Measurements from ENCODE around the gene KDM8. TPM values are rescaled to one million over a fixed set of nuclear protein-coding genes. Genes with fewer than 3 reads are reported as not detected.

KDM8 gene
- total and polyA plus RNA-seq, 4 experiments from 2014 or later: 4.8 to 31.0 (median 18.4) TPM

DNA sequence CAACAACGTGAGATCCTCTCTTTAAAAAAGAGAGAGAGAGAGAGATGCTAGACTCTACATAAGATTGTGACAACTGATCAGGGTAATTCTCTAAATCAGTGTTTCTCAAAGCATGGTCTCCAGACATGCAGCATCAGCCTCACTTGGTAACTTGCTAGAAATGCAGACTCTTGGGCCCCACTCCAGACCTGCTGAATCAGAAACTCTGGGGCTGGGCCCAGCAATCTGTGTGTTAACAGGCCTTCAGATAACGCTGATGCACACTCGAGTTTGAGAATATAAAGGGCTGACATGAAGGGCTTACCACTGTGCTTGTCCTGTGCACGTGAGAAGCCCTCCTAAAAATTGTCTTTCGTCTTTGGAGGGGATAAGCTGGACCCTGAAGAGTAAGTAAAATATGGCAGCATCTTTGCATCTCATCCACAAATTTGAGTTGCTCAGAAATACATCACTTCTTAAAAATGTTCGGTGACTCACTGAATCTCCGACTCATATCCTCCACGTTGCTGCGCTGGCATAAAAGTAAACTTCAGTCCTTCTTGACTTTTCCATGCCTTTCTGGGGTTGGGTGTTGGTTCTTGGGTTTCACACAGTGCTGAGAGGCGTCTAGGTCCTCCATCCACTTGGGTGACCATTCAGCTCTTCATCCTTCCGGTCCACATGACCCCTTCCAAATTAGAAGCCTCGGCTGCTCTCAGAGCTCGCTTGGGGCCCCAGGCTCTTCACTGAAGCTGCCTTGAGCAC lies 26.1 kb upstream of the KDM8 start:
- H3K9me3 ChIP-seq (ENCODE audit: control insufficient read depth in 1 of 2, low read length in 2 of 2): no peaks in the 10 kb centered on the region
- peaks cover 0 to 3% (median 0%) of the 10 kb centered on the region in 8 donors for H3K9me3 Mint-ChIP-seq
- no peaks in the 10 kb centered on the region for H3K27me3 Mint-ChIP-seq
- no peak overlapping the region for H3K27ac ChIP-seq (ENCODE audit: low read depth, low read length)
- H3K36me3 Mint-ChIP-seq: no peaks in the 10 kb centered on the region
- no peak overlapping the region for H3K4me3 ChIP-seq (ENCODE audit: low read length in 2 of 2)
- H3K27ac Mint-ChIP-seq: peak overlapping the region in 6 of 7 donors; percentile 19 to 90 (median 64)
- intact Hi-C loops (cut with micrococcal nuclease): no loop called here
- CTCF ChIA-PET (ENCODE audit: partially characterized antibody): interaction anchor here (1.5 to 23.4 kb wide), 10 partner anchors 7 to 276 kb away, joined by 5 to 415 read pairs (median 56); partner anchors contain the start of genes IL21R and KDM8
- peaks cover 37 to 65% (median 50%) of the 10 kb centered on the region in 4 donors for H3K4me1 Mint-ChIP-seq
- no peaks in the 10 kb centered on the region for H3K36me3 ChIP-seq (ENCODE audit: insufficient read depth, low read length)
- DNase-seq: no peak
- no peaks in the 10 kb centered on the region for H3K27me3 ChIP-seq (ENCODE audit: insufficient read depth, low read length)
- POLR2A ChIA-PET (ENCODE audit: partially characterized antibody): interaction anchor here (1.5 to 7.2 kb wide), 3 partner anchors 19 to 225 kb away, joined by 3 to 107 read pairs (median 95); partner anchors contain the start of gene IL21R
- no peak overlapping the region for H3K4me3 Mint-ChIP-seq
- peaks cover 49% of the 10 kb centered on the region for H3K4me1 ChIP-seq (ENCODE audit: insufficient read depth, low read length)

DNA sequence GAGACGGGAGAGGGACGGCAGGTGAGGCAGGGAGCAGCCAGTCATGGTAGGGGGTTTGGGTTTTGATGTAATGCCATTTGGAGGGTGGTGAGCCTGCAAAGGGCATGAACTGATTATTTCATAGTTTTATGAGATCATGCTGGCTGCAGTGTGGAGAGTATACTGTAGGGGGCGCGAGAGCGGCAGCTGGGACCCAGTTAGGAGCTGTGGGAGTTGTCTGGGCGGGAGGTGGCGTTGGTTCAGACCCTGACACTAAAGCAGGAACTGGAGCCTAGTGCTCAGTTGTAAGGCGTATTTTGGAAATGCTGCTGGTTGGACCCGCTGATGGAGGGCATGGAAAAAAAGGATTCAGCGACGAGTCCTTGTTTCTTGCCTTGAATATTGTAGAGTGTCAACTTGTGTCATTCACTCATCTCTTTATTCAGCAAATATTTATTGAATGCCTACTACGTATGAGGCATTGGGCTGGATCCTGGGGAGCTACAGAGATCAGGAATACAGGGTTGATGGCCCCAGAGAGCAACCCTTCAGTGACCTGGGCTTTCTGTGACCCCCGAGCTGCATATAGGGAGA lies 23.7 kb upstream of the KDM8 start:
- H3K27ac Mint-ChIP-seq: peak overlapping the region; percentile 1 to 93 (median 85)
- H3K27me3 Mint-ChIP-seq: no peaks in the 10 kb centered on the region
- POLR2A ChIA-PET (ENCODE audit: partially characterized antibody): interaction anchor here (0.7 to 7.2 kb wide), 20 partner anchors 10 to 283 kb away, joined by 3 to 107 read pairs (median 4); partner anchors contain the start of gene KDM8
- Histone ChIP-seq H3K27ac (ENCODE audit: low read depth, low read length) (no peak overlapping the region), H3K27me3 (ENCODE audit: insufficient read depth, low read length) (no peaks in the 10 kb centered on the region), H3K36me3 (ENCODE audit: insufficient read depth, low read length) (no peaks in the 10 kb centered on the region), H3K4me3 (ENCODE audit: low read length in 2 of 2) (no peak overlapping the region), H3K9me3 (ENCODE audit: control insufficient read depth in 1 of 2, low read length in 2 of 2) (no peaks in the 10 kb centered on the region), H3K4me1 (ENCODE audit: insufficient read depth, low read length) (peaks cover 25% of the 10 kb centered on the region)
- H3K36me3 Mint-ChIP-seq: no peaks in the 10 kb centered on the region
- CTCF ChIA-PET (ENCODE audit: partially characterized antibody): interaction anchor here (0.7 to 23.4 kb wide), 43 partner anchors 9 to 283 kb away, joined by 3 to 415 read pairs (median 8); partner anchors contain the start of genes KDM8 and NSMCE1
- H3K4me1 Mint-ChIP-seq: peaks cover 21 to 46% (median 31%) of the 10 kb centered on the region in 4 donors
- peak overlapping the region in 3 of 8 donors; percentile 0 to 64 (median 22) for H3K4me3 Mint-ChIP-seq
- DNase-seq: peak; percentile 81 to 86 (median 85)
- intact Hi-C loops (cut with micrococcal nuclease): loop anchor here (1.0 kb wide), 6 partner anchors 17 to 278 kb away; no protein-coding TSS in a partner anchor
- peaks cover 0 to 3% (median 0%) of the 10 kb centered on the region in 8 donors for H3K9me3 Mint-ChIP-seq

DNA sequence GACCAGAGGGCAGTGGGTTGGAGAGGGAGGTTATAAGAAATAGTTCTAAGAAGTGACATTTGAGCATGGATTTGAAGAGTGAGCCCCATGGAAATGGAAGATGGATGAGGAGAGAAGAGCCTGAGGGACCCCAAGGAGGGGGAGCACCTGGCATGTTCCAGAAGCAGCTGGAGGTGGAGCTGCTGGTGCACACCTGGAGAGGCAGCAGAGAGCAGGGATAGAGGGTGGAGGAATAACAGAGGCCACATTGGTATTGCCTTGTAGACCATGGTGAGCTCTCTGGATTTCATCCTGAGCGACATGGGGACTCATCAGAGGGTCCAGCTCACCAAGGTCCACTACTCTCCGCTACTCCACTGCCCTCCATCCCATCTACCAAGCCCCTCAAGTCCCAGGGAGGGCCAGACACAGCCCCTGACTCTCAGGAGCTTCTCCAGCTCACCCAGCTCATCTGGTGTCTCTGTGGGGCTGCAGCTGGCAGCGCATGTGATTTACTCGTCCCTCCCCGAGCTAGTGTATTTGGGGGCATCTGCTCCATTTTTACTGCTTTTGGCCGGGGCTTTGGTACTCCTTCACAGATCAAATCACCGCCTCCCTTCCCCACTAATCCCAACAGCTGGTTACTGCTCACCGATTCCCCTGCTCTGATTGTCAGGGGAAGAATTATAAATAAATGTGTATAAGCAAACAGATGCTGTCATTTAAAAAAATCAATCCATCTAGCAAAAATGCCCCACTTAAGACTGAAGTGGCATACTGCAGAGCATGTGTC lies 22.1 kb upstream of the KDM8 start:
- Mint-ChIP-seq H3K27ac (peak overlapping the region in 1 of 7 donors; percentile 53), H3K4me1 (peaks cover 14 to 37% (median 21%) of the 10 kb centered on the region in 4 donors), H3K4me3 (no peak overlapping the region)

DNA sequence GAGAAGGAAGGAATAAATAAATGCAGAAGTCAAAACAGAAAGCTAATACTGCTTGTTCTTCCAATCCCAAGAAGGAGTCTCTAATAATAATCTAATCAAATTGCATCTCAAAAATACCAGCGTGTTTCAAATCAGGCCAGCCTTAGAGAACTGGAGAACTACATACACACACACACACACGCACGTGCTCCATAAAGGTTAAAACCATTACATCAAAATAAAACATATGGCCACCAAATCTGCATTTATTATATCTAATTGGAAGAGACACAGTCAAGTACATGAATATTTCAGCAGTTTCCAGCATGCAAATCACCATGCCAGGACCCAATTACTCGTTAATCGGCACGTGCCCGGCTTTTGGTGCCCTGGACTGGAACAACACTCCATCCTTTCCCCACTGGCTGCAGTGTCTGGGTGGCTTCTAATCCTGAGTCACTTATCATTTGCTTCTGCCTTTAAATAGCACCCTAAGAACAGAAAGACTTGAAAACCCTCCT lies 20.4 kb upstream of the KDM8 start:
- Mint-ChIP-seq H3K9me3 (peaks cover 0 to 3% (median 0%) of the 10 kb centered on the region in 8 donors), H3K4me1 (peaks cover 14 to 27% (median 21%) of the 10 kb centered on the region in 4 donors), H3K27me3 (no peaks in the 10 kb centered on the region), H3K36me3 (no peaks in the 10 kb centered on the region), H3K4me3 (no peak overlapping the region), H3K27ac (no peak overlapping the region)
- no peak overlapping the region for H3K27ac ChIP-seq (ENCODE audit: low read depth, low read length)
- intact Hi-C loops (cut with micrococcal nuclease): no loop called here
- H3K36me3 ChIP-seq (ENCODE audit: insufficient read depth, low read length): no peaks in the 10 kb centered on the region
- peaks cover 20% of the 10 kb centered on the region for H3K4me1 ChIP-seq (ENCODE audit: insufficient read depth, low read length)
- ChIA-PET CTCF (ENCODE audit: partially characterized antibody) (interaction anchor here (1.3 to 23.4 kb wide), 3 partner anchors 12 to 29 kb away, joined by 3 to 415 read pairs (median 4); no protein-coding TSS in a partner anchor), POLR2A (ENCODE audit: partially characterized antibody) (interaction anchor here (1.4 to 7.2 kb wide), 2 partner anchors 9 to 14 kb away, joined by 3 to 95 read pairs; no protein-coding TSS in a partner anchor)
- H3K9me3 ChIP-seq (ENCODE audit: control insufficient read depth in 1 of 2, low read length in 2 of 2): no peaks in the 10 kb centered on the region
- no peak overlapping the region for H3K4me3 ChIP-seq (ENCODE audit: low read length in 2 of 2)
- DNase-seq: no peak
- H3K27me3 ChIP-seq (ENCODE audit: insufficient read depth, low read length): no peaks in the 10 kb centered on the region

More for the DNA sequence above, 22.1 kb upstream of the KDM8 start:
- Mint-ChIP-seq H3K27me3 (no peaks in the 10 kb centered on the region), H3K9me3 (peaks cover 0 to 3% (median 0%) of the 10 kb centered on the region in 8 donors), H3K36me3 (no peaks in the 10 kb centered on the region)
- no peak for DNase-seq
- H3K36me3 ChIP-seq (ENCODE audit: insufficient read depth, low read length): no peaks in the 10 kb centered on the region
- H3K27me3 ChIP-seq (ENCODE audit: insufficient read depth, low read length): no peaks in the 10 kb centered on the region
- POLR2A ChIA-PET (ENCODE audit: partially characterized antibody): interaction anchor here (1.4 to 7.2 kb wide), 6 partner anchors 7 to 187 kb away, joined by 3 to 107 read pairs (median 39); partner anchors contain the start of gene KDM8
- intact Hi-C loops (cut with micrococcal nuclease): no loop called here
- no peaks in the 10 kb centered on the region for H3K9me3 ChIP-seq (ENCODE audit: control insufficient read depth in 1 of 2, low read length in 2 of 2)
- no peak overlapping the region for H3K27ac ChIP-seq (ENCODE audit: low read depth, low read length)
- CTCF ChIA-PET (ENCODE audit: partially characterized antibody): interaction anchor here (4.2 to 23.4 kb wide), 7 partner anchors 11 to 188 kb away, joined by 19 to 415 read pairs (median 139); partner anchors contain the start of gene KDM8
- peaks cover 20% of the 10 kb centered on the region for H3K4me1 ChIP-seq (ENCODE audit: insufficient read depth, low read length)
- H3K4me3 ChIP-seq (ENCODE audit: low read length in 2 of 2): no peak overlapping the region

DNA sequence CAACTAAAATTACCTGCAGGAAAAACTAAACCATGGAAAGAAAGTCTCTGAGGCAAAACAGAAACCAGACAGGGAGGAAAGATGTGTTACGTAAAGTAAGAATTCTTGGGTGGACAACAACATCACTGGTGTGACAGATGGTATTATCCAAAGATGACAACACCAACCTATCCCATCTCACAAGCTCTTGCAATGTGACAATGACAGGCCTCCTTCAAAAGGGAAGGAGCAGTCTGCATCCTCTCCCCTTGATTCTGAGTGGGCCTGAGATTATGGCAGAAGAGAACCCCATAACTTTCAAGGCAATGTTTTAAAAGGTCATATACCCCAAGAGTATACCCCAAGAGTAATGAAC lies 17.6 kb upstream of the KDM8 start:
- Mint-ChIP-seq H3K36me3 (no peaks in the 10 kb centered on the region), H3K27me3 (no peaks in the 10 kb centered on the region), H3K9me3 (peaks cover 0 to 3% (median 0%) of the 10 kb centered on the region in 8 donors), H3K27ac (peak overlapping the region in 2 of 7 donors; percentile 31 to 72), H3K4me1 (peaks cover 0 to 15% (median 7%) of the 10 kb centered on the region in 4 donors), H3K4me3 (no peak overlapping the region)
- no peaks in the 10 kb centered on the region for H3K9me3 ChIP-seq (ENCODE audit: control insufficient read depth in 1 of 2, low read length in 2 of 2)
- DNase-seq: no peak
- intact Hi-C loops (cut with micrococcal nuclease): no loop called here
- H3K27me3 ChIP-seq (ENCODE audit: insufficient read depth, low read length): no peaks in the 10 kb centered on the region
- CTCF ChIA-PET (ENCODE audit: partially characterized antibody): interaction anchor here (1.5 kb wide), 1 partner anchor 12 kb away, joined by 4 read pairs; no protein-coding TSS in a partner anchor
- H3K4me3 ChIP-seq (ENCODE audit: low read length in 2 of 2): no peak overlapping the region
- no peaks in the 10 kb centered on the region for H3K36me3 ChIP-seq (ENCODE audit: insufficient read depth, low read length)
- POLR2A ChIA-PET (ENCODE audit: partially characterized antibody): interaction anchor here (1.0 kb wide), 1 partner anchor 13 kb away, joined by 3 read pairs; no protein-coding TSS in a partner anchor
- H3K4me1 ChIP-seq (ENCODE audit: insufficient read depth, low read length): no peaks in the 10 kb centered on the region
- H3K27ac ChIP-seq (ENCODE audit: low read depth, low read length): no peak overlapping the region

DNA sequence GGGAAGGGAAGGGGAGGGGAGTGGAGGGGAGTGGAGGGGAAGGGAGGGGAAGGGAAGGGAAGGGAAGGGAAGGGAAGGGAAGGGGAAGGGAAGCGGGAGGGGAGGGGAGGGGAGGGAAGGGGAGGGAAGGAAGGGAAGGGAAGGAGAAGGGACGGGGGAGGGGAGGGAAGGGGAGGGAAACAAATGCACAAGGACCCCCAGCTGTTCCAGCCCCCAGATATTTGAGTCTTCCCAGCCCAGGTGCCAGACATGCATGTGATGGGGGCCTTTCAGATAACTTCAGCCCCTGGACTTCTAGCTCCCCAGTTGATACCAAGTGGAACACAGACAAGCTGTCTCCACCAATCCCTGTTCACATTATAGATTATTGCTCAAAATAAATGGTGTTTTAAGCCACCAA lies 14.7 kb upstream of the KDM8 start:
- no peaks in the 10 kb centered on the region for H3K36me3 ChIP-seq (ENCODE audit: insufficient read depth, low read length)
- no peak overlapping the region for H3K27ac ChIP-seq (ENCODE audit: low read depth, low read length)
- no peaks in the 10 kb centered on the region for H3K36me3 Mint-ChIP-seq
- peak overlapping the region in 1 of 7 donors; percentile 22 for H3K27ac Mint-ChIP-seq
- H3K4me1 ChIP-seq (ENCODE audit: insufficient read depth, low read length): no peaks in the 10 kb centered on the region
- no peaks in the 10 kb centered on the region for H3K27me3 Mint-ChIP-seq
- DNase-seq: no peak
- no peaks in the 10 kb centered on the region for H3K9me3 ChIP-seq (ENCODE audit: control insufficient read depth in 1 of 2, low read length in 2 of 2)
- ChIA-PET POLR2A (ENCODE audit: partially characterized antibody) (interaction anchor here (0.7 to 2.6 kb wide), 2 partner anchors 15 to 1300 kb away, joined by 4 to 7 read pairs; no protein-coding TSS in a partner anchor), CTCF (ENCODE audit: partially characterized antibody) (interaction anchor here (0.7 to 2.2 kb wide), 4 partner anchors 9 to 180 kb away, joined by 3 to 15 read pairs (median 4); no protein-coding TSS in a partner anchor)
- H3K4me1 Mint-ChIP-seq: peaks cover 5 to 16% (median 7%) of the 10 kb centered on the region in 4 donors
- H3K4me3 Mint-ChIP-seq: no peak overlapping the region
- no peaks in the 10 kb centered on the region for H3K9me3 Mint-ChIP-seq
- intact Hi-C loops (cut with micrococcal nuclease): no loop called here
- H3K4me3 ChIP-seq (ENCODE audit: low read length in 2 of 2): no peak overlapping the region
- H3K27me3 ChIP-seq (ENCODE audit: insufficient read depth, low read length): no peaks in the 10 kb centered on the region
